HL-60/S4 (cell line): ENCODE measurements around the gene ADGRV1.
"Not testable (repeated sequence)": the region's sequence is repeated elsewhere in the genome, so short reads cannot be mapped to it uniquely, and the experiment has no call there.

Experiments used
- in situ Hi-C: fragments of 300-500 bp; cut with MboI; formaldehyde crosslinking; loops from 2 replicates; pipeline ENCODE4 v1.14.3; 2022; ENCODE audit warnings: low sequenced_read_pairs

ADGRV1 gene

DNA sequence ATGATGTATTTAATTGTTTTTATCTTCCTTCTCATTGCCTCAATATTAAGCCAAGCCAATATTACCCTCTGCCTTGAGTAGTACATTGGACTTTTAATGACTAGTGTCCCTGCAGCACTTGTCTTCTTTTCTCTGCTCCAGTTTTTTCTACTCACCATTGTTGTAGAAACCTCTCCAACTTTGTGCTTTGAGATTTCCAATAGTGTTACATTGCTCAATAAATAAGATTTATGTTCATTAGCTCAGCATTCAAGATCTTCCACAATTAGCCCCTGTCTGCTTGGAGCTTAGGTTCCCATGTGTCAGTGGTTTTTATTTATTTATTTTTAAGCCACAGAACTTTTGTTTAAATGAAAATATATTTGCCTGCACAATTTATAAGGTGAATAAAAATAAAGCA lies 145.3 kb downstream of the ADGRV1 start:
- in situ Hi-C loops, result no loop called here

DNA sequence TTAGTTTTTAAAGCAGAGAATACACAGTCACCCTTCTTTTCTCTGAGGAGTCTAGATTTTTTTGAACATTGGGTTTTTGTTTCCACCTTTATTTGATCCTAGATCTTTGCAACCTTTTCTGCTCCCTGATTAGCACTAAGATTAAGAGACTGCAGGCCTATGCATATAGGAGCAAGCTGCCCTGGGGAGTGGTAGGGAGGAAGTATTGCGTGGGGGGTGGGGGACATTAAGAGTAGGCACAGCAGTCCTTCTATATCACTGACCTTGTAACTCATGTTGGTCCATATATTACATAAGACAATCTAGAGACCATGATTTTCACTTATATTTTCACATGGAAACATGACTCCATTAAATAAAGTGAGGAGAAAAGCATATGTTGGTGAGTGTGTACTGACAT lies 149.1 kb downstream of the ADGRV1 start:
- in situ Hi-C loops, result no loop called here

- in situ Hi-C loops, result no loop called here
Measured at GRCh38 chr5:90709323-90710155, 150.9 kb downstream of the ADGRV1 start.

GRCh38 chr5:90718387-90718786 lies 159.8 kb downstream of the ADGRV1 start:
- in situ Hi-C loops, result no loop called here

DNA sequence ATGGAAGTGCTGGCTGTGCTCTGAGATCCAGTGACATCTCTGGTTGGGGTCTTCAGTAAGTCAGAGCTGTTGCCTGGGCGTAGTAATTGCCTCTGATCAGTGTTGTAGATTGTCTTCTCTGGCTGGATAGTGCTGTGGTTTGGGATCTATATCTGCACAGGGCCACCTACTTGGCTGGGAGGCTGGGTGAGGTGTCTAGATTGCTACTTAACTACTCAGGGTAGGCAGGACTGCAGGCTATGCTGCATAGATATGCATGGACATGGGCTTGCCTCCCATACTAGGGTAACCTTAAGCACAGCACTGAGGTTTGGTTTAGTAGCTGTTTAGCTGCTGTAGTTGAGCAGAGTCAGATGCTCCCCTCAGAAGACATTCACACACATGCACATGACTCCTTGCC lies 181.0 kb downstream of the ADGRV1 start:
- in situ Hi-C loops, result no loop called here

DNA sequence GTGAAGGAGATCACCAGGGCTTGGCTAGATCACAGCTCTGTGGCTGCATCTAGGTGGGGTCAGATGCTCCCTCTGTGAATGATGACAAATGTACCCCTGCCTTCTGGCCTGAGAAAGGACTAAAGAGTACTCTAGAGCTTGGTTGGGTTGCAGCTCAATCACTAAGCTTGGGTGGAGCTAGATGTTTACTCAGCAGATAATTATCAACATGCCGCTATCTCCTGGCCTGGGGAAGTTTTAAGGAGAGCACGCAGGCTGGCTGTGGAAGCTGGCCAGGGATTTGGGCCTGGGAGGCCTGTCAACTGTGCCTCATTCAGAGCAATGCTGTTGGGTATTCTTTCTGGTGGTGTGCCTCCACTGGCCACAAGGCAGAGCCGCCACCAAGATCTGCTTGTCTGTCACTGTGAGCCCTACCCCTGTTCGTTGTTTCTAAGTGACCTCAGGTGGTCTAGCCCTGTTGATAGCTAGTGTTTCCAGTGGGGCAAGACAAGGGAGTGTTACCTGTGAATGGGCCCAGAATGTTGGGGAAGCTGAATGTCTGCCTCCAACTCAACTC lies 181.7 kb downstream of the ADGRV1 start:
- in situ Hi-C loops, result no loop called here

GRCh38 chr5:90741022-90741564 lies 182.5 kb downstream of the ADGRV1 start:
- in situ Hi-C loops, result no loop called here

DNA sequence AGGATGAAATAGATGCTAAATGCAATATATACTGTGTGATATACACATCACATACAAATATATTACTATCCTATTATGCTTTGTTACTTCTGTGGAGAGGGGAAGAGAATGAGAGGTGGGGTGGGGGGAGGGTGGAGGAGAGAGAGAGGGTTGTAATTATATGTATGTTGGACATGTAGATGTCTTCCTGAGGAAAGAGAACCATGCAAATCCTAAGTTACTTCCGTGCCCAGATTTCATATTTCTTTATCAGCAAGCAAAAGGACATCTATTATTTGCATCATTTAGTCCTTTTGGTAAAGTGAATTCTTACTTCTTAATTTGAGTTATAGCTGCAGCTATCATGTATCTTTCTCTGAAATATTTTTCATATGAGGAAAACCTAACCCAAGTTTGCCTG lies 187.5 kb downstream of the ADGRV1 start:
- in situ Hi-C loops, result no loop called here

GRCh38 chr5:90747175-90747574 lies 188.6 kb downstream of the ADGRV1 start:
- in situ Hi-C loops, result no loop called here

- in situ Hi-C loops, result no loop called here
Measured at GRCh38 chr5:90747693-90748092, 189.1 kb downstream of the ADGRV1 start.

GRCh38 chr5:90759119-90759518 lies 200.5 kb downstream of the ADGRV1 start:
- in situ Hi-C loops, result no loop called here

DNA sequence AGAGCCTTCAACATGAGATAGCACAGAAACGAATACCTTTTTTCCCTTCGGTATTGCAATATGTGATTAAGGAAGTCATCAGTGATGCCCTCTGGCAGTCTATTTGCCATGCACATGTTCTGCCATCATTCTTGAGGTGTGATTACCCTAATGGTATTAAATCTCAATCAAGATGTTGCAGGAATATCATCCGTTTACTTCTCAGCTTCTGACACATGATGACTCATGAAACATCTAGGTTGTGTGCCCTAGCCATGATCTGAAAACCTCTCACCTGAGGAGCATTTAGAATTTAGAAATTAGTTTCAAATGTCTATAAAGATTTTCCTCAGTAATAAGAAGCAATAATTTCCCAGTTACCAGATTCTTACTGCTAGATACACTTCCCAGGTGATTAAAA lies 209.1 kb downstream of the ADGRV1 start:
- in situ Hi-C loops, result no loop called here

DNA sequence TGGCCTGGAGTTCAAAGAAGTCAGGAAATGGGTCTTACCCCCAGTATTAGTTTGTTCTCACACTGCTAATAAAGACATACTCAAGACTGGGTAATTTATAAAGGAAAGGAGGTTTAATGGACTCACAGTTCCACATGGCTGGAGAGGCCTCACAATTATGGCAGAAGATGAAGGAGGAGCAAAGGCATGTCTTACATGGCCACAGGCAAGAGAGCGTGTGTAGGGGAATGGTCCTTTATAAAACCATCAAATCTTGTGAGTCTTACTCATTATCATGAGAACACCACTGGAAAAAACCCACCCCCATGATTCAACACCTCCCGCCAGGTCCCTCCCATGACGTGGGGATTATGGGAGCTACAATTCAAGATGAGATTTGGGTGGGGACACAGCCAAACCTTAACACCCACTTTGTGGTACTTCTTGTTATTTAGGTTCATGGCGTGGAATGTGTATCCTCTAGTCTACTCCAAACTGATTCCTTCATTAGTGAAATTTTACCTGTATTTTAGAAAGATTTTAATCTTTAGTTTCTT lies 211.5 kb downstream of the ADGRV1 start:
- in situ Hi-C loops, result not testable (repeated sequence)

DNA sequence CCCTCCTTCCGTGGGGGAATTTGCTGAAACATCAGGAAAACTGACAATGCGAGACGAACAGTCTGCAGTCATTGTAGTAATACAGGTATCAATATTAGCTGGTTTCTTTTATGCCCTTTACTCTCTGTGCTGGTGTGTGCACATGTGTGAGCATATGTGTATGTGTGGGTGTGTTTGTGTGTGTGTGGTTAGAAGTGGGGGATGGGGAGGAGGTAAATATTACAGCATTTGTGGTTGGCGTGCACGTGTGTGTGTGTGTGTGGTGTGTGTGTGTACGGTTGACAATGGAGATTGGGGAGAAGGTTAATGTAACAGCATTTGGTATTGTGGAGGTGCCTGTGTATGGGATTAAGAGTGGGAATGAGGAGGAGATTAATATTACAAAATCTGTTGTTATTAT lies 219.4 kb downstream of the ADGRV1 start:
- in situ Hi-C loops, result no loop called here

DNA sequence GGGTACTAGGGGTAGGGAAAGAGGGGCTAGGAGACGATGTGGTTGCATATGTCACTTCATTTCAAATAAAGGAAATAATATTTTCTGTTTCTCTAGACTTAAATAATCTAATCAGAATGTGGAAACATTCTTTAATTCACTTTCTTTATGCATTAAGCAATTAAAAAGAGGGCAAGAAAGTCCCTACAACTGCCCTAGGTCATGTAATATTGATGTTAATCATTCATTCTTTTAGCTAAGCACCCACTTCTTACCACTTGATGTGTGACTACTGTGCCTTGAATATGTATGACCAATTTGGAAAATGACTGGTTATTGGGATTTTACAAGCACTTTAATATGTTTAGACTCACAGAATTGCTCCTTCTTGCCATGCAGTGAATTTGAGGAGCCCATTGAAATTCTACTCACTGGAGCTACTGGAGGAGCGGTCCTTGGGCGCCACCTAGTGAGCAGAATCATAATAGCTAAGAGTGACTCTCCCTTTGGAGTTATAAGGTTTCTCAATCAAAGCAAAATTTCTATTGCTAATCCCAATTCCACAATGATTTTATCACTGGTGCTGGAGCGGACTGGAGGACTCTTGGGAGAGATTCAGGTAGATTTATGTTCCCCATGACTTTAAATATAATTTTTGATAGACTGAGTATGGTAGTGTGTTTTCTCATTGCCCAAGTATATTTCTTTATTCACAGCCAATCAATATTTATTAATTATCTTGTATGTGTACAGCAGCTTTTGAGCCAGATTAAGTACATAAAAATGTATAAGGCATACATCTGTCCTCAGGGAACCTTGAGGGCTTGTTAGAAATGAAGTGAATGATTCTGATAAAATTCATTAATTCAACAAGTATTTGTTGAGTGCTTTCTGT lies 225.1 kb downstream of the ADGRV1 start:
- in situ Hi-C loops, result no loop called here

DNA sequence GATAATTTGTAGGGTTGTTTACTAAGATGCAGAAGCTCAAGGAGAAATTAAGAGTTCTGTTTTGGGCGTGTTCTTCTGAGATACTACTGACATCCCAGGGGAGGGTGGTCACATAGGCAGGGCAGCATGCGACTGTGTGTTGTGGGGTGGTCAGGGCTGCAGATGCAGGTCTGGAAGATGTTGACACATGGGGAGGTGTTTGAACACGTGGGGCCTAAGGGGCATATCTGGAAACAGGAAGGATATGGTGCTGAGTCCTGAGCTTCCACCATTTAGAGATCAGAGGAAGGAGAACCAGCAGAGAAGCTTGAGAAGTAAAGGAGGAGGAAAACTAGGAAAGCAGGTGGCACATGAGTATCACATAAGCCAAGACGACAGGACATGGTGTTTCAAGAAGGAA lies 228.2 kb downstream of the ADGRV1 start:
- in situ Hi-C loops, result no loop called here

DNA sequence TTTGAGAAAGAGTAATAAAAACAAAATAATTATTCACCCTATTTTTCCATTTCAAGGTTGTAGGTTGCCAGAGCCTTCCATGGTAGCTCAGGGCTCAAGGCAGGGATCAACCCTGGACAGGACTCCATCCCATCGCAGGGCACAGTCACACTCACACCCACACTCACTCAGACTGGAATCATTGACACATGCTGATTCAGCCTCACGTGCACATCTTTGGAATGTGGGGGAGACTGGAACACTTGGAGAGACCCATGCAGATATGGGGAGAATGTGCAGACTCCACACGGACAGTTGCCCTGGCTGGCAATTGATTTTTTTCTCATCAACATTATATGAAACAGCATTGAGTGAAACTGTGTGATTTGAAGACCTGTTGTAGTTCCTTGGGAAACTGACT lies 234.1 kb downstream of the ADGRV1 start:
- in situ Hi-C loops, result no loop called here

DNA sequence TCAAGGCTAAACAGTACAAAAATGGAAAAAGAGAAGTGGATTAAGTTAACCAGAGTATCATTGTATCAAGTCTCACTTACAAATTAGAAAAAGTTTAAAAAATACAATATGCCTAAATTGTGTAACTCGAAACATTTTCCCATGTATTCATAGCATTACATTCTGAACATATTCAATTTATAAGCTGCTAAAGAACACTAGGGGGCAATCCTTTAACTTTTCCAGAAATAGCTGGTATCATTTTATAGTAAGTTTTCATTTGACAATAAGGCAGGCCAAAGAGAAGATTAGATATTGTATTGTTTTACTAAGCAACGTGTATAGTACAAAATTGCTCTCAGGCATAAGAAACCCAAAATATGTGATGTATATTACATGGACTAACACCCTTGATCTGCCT lies 234.6 kb downstream of the ADGRV1 start:
- in situ Hi-C loops, result no loop called here

- in situ Hi-C loops, result not testable (repeated sequence)
Measured at GRCh38 chr5:90796919-90797318, 238.3 kb downstream of the ADGRV1 start.

DNA sequence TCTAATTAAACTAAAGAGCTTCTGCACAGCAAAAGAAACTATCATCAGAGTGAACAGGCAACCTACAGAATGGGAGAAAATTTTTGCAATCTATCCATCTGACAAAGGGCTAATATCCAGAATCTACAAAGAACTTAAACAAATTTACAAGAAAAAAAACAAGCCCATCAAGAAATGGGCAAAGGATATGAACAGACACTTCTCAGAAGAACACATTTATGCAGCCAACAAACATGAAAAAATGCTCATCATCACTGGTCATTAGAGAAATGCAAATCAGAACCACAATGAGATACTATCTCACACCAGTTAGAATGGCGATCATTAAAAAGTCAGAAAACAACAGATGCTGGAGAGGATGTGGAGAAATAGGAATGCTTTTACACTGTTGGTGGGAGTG lies 241.5 kb downstream of the ADGRV1 start:
- in situ Hi-C loops, result not testable (repeated sequence)

DNA sequence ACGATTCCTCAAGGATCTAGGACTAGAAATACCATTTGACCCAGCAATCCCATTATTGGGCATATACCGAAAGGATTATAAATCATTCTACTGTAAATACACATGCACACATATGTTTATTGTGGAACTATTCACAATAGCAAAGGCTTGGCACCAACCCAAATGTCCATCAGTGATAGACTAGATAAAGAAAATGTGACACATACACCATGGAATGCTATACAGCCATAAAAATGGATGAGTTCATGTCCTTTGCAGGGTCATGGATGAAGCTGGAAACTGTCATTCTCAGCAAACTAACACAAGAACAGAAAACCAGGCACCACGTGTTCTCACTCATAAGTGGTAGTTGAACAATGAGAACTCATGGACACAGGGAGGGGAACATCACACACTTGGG lies 241.9 kb downstream of the ADGRV1 start:
- in situ Hi-C loops, result not testable (repeated sequence)
